Muscle of back (tissue), 11 donors: ENCODE measurements around the gene TM9SF3. TPM values are rescaled to one million over a fixed set of nuclear protein-coding genes. Genes with fewer than 3 reads are reported as not detected.

Experiments used
- DNase-seq, 3 donors: peaks; one replicate each; pipeline versions ENCODE4 v3.0.0 to v3.0.0-alpha.2; 2013
- polyA plus RNA-seq, 10 donors: library from polyadenylated mRNA; unstranded; fragments of 120-200 nt; gene quantifications; one replicate each; pipeline ENCODE4 v1.2.1, GENCODE V29; 2013; ENCODE audit not compliant: insufficient read length in 10 of 10

The TM9SF3 gene
- polyA plus RNA-seq, 10 donors, result 80.1 to 118 (median 96.1) TPM

DNA sequence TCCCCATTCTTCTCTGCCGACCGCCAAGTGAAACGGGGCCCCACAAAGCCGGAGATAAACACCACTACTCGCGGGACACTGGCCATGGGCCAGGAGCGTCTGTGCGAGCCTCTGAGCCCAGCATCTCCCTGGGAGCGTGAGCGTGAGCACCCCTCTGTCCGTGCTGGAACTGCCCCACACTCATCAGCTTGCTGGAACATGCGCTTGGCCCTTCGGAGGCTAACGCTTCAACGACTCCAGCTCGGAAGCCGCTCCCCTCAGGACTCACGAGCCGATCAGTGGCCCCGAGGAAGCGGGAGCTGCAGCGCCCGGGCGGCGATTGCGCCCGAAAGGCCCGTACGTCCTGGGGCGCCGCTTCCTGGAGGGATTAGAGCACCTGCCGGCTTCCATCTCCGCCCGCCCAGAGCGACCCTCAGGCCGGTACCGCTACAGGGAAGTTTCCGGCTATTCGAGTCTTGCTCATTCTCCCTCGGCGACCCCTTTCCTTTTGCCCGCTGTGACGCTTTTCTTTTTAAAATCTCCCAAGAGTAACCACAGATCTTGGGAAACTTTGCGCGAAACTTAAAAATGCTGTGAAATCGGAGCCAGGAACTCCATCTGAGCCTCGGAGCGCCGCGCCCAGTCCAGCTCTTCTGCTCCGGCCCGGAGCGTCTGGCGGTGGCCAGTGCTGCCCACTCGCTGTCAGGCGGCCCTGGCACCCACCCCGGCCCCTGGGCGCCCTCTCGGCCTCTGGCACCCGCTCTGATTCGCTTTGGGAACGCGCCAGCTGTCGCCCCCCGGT lies 74.1 kb downstream of the TM9SF3 start:
- peak in 2 of 3 donors; percentile 28 to 55 for DNase-seq

DNA sequence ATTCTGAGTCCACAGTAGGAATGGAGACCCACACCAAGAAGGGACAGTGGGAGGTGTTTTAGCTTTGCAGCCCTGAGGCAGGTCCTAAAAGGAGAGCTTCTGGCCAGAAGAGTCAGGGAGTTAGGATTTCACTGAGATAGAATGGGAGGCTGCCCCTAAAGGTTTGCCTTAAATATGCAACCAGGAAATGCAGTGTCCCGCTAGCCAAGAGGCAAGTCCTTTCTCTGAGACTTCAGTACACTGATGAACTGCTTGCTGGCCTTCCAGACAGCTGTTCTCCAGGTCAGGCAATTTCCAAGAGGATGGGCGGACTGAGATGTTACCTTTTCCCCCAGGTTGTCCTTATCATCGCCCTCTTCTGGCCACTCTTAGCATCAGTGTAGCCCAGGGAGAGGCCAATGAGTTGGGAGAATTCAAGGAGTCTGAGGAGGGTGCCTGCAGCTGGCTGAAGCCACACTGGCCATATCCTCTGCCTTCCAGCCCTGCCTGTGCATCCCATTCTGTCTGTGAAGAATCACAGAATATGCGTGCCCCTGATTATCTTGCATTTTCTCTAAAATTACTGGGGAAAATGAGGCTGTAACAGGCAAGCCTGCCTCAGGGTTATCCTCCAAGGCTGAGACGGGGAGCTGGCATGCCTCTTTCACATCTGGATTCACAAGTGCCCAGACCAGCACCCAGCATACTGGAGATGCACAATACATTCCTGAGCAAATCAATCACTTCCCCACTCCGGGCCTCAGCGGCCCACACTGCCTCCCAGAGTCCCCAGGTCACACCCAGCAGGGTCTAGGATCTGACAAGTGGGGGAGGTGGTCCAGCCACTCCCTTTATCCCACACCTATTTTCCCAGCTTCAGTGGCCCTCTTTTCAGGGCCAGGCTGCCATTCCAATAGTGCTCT lies 75.5 kb downstream of the TM9SF3 start:
- peak in 2 of 3 donors; percentile 10 to 49 for DNase-seq

DNA sequence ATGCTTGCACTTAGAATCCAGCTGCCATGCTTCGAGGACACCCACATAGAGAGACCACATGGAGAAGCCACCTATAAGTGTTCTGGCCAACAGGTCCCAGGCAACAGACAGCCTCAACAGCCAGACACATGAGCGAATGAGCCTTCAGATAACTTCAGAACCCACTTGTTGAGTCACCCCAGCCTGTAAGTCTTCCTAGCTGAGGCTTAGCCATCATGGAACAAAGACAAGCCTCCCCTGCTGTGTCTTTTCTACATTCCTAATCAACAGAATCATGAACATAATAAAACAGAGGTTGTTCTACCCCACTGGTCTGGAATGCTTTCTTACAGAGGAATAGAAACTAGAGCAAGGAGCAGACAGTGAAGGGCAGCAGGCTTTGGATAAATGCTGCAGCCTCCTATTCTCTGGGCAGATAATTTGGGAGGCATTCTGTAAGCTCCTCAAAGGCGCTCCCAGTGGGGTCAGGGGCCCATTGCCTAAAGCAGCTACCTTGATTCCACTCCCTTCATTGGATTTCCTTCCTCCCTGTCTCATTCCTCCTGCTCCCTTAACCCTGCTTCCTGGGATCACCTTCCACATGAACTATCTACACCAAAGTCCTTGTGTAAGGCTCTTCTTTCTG lies 77.7 kb downstream of the TM9SF3 start:
- DNase-seq, result peak in 1 of 3 donors; percentile 48

DNA sequence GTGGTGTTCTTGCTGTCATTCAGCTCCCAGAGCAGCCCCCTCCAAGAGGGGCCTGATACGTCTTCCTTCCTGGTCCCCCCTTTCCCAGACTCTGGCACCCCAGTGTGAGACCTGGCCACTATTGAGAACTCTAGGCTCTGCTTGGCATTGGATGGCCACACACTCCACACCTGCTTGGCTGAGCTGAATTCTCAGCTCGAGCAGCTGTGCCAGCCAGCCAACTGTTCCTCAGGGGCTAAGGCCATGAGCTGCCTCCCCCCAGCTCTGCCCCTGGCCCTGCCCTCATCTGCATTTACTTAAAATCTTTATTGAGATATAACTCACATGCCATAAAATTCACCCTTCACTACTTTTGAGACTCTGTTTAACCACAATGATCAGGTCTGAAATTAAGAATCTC lies 79.8 kb downstream of the TM9SF3 start:
- DNase-seq, result no peak

DNA sequence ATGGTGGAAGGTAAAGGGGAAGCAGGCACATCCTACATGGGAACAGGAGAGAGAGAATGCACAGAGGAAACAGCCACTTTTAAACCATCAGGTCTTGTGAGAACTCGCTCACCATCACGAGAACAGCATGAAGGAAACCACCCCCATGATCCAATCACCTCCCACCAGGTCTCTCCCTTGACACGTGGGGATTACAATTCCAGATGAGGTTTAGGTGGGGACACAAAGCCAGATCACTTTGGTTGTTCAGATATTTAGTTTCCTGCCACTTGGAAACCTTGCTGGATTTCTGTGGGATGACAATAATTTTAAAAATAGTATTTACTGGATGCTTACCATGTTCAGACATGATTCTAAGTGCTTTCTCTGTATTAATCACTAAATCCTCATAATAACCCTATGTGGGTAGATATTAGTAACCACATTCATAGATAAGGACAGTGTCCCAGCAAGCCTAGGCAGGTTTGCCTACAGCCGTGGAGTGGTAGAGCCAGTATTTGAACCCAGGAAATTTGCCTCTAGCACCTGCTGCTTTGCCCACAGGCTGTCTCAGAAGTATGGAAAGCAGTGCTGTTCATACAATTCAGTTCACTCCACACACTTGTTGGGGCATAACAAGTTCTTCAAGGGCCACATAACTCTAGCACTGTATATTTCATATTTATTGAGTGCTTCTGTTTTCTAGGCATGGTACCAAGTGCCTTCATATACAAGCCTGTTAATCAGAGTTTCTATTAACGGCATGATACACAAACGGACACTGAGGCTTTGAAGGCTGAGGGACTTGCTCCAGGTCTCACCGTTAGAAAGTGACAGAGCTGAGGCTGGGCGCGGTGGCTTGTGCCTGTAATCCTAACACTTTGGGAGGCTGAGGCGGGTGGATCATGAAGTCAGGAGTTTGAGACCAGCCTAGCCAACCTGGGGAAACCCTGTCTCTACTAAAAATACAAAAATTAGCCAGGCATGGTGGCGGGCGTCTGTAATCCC lies 81.4 kb downstream of the TM9SF3 start:
- no peak for DNase-seq

DNA sequence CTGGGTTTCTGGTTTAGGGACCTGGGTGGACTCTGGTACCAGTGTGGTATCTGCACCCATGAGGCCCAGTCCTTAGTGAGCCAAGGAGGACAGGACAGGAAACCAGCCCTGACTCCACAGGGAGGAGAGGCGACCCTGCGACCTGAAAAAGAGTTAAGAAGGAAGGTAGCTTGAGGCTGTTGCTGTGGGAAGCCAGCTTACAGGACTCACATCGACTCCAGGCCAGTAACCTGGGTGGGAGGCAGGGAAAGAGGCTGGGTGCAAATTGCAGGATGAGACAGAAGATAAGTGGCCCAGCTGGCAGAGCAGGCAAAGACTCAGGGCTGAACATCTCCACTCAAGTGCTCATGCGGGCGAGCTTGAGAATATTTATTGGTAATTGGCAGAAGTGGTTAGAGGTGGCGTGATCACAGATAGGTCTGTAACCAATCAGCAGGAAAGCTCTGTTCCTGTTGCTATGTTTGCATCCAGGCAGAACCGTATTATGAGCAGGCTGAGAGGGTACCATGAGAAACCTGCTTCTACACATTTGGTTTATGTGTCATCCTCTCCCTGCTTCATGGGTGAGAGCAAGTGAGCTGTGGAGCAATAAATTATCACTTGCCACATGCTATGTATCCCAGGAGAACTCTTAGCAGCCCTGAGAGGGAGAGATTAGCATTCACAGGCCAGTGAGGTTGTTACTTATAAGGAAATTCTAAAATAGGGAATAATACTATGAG lies 84.1 kb downstream of the TM9SF3 start:
- DNase-seq, result no peak

DNA sequence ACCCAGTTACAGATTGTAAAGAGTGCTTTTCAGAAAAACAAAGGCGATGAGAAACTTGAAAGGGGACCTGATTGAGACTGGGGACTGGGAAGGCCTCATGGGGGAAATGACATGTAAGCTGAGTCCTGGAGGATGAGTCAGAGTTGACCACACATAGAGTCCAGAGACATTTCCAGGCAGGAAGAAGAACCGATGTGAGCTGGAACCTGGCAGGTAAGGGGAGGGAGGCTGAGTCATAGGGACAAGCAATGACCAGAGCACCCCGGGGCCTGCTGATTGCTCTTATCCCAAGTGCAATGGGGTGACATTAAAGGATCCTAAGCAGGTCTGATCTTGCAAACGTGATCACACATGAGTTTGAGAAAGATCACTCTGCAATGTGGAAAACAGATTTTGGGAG lies 84.8 kb downstream of the TM9SF3 start:
- no peak for DNase-seq

DNA sequence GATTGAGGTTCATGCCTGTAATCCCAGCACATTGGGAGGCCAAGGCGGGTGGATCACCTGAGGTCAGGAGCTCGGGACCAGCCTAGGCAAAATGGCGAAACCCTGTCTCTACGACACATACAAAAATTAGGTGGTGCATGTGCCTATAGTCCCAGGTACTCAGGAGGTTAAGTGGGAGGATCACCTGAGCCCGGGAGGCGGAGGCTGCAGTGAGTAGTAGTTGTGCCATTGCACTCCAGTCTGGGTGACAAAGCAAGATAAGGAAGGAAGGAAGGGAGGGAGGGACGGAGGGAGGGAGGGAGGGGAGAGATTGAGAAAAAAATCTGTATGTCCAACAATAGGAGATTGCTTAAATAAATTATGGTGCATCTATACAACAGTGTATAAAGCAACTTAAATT lies 86.3 kb downstream of the TM9SF3 start:
- DNase-seq, result no peak

DNA sequence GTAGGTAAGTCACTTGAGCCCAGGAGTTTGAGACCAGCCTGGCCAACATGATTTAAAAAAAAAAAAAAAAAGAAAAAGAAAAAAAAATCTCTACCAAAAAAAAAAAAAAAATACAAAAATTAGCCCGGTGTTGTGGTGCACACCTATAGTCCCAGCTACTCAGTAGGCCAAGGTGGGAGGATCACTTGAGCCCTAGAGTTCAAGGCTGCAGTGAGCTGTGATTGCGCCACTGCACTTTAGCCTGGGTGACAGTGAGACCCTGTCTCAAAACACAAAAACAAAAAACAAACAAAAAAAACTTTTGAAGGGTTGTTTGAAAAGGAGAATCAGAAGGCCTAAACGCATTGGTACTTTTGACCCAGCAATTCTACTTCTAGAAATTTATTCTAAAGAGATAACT lies 86.8 kb downstream of the TM9SF3 start:
- no peak for DNase-seq

DNA sequence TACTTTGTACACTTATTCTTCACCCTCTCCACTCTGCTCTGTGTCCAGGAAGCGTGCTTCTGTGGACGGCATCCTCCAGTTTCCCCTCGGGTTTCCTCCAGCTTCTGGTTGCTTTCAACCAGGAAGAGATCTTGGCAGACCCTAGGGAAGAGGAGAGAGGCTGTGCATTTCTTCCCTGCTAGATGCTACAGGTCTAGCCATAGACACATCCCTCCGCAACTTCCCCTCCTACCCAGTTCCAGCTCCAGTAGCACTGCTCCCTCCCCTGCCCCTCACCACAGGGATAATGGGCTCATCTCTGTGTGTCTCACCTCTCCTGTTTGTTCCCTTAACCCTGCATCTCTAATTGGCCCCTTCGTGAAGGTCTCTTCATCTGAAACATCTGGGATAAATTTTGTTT lies 89.4 kb downstream of the TM9SF3 start:
- DNase-seq, result no peak

DNA sequence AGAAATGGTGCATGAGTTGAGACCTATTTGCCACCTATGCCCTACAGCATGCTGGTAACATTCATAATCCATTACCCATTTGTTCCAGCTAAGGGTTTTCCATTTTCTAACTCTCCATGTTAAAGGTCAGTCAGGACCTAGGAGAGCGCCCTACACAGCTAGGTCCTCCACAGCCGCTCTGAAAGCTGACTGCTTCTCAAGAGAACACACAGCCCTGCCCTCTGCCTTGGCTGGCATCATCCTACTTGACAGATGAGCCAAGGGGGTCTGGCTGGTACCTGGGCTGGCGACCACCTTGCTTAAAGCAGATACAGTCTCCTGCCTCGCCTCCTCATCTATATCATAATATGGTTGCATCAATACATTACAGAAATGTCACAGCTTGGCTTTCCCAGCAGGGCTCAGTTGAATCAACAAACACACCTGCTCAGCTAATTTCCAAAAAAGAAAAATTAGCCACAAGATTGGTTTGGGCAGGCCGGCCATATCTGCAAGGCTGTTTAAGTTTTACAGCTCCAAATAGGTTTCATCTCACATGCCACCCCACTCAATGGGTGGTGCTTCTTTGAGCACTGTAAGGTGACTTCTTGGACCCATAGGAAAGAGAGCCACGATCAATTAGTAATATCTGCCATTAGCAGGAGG lies 90.4 kb downstream of the TM9SF3 start:
- peak in 2 of 3 donors; percentile 10 to 44 for DNase-seq

DNA sequence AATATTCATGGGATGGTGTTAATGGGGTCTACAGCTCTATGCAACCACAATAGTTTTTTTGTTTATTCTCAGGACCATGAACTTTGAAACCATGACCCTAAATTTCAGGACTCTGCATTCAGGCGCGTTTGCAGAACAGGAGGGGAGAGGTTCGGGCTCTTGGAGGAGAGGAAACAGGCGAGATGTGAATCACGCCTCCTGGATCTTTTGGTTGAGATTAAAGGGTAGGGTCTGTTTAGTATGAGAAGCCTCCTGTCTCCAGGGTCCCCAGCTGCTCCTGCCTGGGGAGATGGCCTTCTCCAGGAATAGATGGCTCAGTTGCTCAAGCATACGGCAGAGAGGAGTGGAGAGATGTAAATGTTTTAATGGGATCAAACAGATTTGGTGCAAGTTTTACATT lies 91.3 kb downstream of the TM9SF3 start:
- DNase-seq, result no peak

DNA sequence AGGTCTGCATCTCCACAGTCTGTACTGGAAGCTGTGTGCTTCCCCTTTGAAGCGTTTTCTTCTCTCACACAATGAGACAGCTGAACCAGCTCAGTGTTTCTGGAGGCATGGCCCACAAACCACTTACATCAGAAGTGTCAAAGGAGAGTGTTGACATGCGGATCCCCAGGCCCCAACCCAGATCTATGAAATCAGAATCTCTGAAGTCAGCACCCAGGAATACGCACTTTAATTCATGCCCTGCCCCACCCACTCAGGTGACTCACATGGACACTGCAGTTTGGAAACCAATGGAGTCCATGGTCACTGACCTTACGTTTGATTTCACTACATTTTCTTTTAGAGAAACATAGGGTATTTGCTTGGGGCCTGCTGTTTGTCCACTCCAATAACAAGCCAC lies 92.1 kb downstream of the TM9SF3 start:
- DNase-seq, result no peak

DNA sequence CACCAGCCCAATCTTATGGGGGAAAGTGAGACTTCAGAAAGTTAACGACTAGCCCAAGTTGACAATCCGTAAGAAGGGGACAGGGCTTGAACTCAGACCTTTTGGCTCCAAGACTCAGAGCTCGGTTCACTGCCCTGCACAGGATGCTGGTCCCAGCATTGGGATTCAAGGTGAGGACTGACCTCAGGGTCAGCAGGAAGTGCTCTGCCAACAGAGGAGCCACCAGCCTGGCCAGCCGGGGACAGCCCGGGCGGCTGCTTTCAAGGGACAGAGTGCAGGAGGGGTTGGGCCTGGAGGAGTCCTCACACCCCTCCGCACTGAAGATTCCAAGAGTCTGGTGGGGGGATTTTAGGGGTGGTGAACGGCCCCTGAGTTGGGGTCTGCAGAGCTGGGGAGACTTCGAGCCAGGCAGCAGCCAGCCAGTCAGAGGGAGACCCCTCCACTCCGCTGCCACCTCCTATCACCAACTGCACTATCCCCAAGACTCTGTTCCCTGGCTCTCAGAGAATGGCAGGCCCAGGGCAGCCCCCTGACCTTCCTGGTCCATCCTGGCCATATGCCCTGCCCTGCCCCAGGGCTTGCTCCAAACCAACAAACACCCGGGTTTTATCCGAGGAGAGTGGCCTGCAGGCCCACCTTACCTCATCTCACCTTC lies 92.8 kb downstream of the TM9SF3 start:
- no peak for DNase-seq

DNA sequence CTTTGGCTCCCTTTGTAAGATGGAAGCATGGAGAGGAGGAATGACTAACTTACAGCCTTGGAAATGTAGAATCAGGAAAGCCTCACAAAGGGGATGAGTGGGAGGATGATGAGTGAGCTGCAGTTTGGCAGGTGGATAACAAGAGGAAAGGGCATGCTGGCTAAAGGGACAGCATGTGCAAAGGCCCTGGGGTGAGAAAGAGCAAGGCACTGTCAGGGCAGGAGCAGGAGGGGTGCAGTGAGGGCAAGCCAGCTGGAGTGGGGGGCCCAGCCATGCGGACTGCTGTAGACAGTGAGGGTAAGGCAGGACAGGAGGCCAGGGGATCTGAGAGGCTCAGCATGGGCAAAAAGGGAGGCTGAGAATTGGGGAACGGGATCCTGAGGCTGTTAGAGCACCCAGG lies 93.6 kb downstream of the TM9SF3 start:
- no peak for DNase-seq

DNA sequence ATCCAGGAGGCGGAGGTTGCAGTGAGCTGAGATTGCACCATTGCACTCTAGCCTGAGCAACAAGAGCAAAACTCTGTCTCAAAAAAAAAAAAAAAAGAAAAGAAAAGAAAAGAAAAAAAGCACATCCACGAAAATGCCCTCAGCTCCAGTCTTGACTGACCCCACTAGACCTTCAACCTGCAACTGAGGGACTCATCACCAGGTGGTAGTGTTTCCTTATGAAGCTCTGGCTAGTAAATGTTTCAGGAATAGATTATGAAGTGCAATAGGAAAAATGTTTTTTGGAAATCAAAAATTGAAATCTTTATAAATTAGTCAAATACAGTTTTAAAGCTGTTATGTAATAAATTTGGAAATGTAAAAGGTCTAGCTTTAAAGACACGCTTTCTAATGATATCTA lies 95.5 kb downstream of the TM9SF3 start:
- DNase-seq, result no peak

DNA sequence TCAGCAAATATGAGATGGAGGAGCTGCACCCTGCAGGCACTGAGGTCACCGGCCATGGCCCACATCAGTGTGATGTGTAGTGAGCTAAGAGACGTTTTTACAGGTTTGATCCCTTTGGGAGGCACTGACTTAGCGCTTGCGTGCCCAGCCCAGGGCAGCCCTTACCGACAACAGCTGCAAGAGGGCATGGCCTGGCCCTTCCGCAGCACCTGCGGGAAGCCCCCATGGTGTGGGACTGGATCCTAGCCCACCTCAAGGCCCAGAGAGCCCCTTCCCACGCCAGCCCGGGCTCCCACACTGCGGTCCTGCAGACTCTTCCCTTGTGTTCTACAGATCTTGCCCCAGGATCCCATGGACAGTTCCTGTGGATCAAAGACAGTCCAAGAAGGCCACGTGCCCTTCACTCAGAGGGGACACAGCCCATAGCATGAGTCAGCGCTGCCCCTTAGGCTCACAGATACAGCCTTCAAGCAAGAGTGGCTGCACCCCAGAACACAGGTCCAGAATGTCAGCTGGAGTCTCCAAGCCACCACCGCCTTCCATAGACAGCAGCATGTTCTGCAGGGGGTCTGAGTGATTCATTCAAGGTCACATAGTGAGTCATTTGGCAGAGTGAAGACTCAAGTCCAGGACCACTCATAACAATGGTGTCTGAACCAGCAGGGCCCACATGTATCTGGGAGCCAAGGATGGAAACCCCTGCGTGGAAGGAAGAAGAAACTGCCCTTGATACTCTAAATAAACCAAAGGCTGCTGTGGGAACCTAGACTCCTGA lies 98.5 kb downstream of the TM9SF3 start:
- no peak for DNase-seq

DNA sequence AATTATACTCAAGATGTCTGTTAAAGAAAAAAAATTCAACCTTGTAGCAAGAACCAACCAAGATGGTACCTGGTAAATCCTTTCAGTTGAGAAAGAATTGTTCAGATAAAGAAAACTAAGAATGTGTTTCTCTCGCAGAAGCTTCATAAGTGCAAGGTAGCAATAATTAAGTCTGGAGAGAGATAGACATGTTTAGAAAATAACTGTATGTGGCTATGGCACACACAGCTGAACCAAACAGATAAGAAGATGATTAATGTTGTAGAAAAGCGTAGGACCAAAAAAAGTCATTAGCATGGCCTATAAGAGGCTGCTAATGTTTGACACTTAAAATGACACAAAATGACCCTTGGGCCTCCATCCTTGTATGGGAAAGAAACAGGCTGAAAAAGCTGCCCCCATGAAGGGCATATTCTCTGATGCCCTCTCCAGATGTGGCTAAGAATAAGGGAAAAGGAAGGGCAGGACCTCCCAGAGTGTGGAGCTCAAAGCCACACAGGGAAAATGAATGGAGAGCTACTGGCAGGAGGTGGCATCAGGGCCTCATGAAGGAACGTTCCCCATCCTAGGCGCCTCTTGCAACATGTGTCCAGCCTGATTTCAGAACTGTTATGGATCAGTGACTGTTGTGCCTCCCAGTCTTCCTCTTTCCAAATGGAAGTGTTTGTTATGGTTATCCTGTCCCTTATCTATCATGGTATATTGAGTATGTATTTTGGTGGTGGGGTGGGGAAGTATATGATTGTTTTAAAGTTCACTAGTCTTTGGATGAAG lies 103.8 kb downstream of the TM9SF3 start:
- no peak for DNase-seq
